ENCODE measurements around the gene DENND2A.
"Not testable (repeated sequence)": the region's sequence is repeated elsewhere in the genome, so short reads cannot be mapped to it uniquely, and the experiment has no call there.

The DENND2A gene

GRCh38 chr7:140541176-140541512, 99.5 kb downstream of the DENND2A start:
- no peak for DNase-seq

GRCh38 chr7:140540136-140540777, 100.4 kb downstream of the DENND2A start:
- DNase-seq, result no peak

DNA sequence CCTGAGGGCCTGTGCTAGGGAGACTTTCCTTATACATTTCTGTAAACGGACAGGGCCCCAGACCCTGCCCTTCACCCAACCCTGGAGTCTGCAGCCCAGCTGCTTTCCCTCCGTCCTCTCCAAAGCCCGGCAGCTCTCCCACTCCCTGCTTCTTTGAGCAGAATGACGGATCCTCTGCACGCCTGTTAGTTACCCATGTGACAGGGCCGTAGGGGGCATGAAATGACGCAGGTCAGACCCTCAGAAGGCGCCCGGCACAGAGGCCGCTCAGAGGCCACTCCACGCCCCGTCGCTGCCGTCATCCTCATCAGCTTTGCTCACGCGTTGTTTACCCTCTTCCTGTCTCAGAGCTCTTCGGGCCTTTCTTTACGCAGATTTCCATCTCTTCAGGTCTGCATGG, 101.2 kb downstream of the DENND2A start:
- DNase-seq, result no peak

DNA sequence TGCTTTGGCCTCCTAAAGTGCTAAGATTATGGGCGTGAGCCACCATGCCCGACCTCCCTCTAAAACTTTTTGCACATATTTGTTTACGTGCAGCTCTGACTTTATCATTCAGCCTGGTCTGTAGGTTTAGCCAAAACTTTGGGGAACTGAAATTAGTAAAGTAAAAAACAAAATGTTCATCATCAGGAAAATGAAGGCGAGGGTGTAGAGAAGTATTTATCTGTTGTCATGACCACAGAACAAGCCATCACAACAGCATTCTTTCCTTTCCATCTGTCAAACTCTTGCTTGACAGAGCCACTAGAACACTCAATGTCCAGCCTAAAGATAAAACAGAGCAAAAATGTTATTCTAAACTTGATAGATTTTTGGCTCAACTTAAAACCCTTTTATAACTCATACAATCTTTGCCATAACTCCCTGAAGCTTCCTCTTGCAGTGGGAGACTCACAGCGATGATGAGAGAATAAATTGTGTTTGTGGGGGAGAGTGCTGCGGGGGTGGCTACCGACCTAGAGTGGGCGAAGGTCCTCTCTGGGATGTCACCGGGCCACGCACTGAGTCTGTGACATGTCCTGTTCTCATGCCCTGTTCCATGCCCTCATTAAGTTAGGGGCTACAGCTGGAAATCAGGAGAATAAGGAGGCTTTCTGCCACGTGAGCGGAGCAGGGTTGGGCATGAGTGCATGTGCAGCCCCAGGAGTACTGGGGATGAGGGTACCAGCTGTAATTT, 102.7 kb downstream of the DENND2A start:
- no peak for DNase-seq

GRCh38 chr7:140534743-140535142, 105.9 kb downstream of the DENND2A start:
- DNase-seq, result no peak

GRCh38 chr7:140533394-140533872, 107.2 kb downstream of the DENND2A start:
- no peak for DNase-seq

- DNase-seq, result not testable (repeated sequence)
Measured at GRCh38 chr7:140529428-140529827, 111.2 kb downstream of the DENND2A start.

- no peak for DNase-seq
Measured at GRCh38 chr7:140526787-140527664, 113.6 kb downstream of the DENND2A start.

- DNase-seq, result no peak
Measured at GRCh38 chr7:140526214-140526613, 114.4 kb downstream of the DENND2A start.

DNA sequence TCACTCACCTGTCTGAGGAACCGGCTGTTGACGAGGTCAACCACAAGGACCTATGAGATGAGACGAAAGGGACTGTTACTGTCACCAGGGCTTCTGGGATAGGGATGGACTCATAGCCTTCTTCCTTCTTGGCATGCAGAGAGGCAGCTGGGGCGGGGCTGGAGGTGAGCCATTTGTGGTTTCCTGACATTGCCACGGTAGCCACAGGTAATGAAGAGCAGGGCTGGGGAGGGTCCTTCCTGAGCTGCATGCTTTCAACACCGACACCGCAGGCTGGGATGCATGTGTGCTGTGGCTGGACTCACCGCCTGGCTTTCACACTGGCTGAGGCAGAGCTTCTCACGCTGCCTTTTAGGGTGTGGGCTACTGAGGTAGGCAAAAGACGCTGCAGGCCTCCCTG, 114.9 kb downstream of the DENND2A start:
- peak in 1 of 2 donors; percentile 5 for DNase-seq

DNA sequence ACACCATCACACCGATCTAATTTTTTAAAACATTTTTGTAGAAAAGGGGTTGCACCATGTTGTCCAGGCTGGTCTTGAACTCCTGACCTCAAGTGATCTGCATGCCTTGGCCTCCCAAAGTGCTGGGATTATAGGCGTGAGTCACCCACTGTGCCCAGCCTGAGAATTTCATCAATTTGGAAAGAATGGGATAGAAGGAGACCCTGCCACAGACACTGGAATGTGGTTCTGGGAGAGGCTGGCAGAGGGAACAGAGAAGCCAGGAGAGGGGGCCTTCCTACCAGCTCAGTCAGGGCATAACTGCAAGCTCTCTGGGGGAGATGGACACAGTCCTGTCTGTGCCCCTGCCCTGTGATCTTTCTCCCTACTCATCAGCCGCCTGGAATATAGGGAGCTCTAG, 119.2 kb downstream of the DENND2A start:
- DNase-seq, result no peak

- no peak for DNase-seq
Measured at GRCh38 chr7:140519007-140519399, 121.6 kb downstream of the DENND2A start.

DNA sequence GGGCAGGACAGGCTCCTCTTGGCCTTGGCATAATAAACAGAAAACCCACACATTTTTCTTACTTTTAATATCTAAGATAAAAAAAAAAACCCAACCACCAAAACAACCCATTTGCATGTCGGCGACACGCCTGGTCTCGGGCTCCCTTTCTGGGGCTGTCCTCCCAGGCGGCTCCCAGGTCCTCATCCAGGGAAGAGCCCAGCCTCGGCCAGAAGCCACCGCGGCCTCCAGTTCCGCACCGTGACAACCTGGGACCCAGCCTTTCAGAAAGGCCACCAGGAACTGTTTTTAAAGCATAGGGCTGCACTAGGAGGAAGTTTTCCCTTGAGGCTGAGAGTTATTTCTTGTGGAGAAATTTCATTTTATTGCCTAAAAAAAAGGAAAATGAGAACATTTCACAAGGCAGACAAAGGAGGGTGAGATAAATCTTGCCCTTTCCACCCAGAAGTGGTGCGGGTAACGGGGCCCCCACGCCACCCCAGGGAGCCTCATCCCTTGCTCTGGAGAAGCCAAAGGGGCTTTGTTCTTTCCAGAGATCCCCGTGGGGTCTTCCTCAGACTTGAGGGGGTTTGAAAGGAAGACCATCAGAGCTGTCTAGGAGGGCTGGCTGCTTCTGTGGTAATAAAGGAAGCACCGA, 122.1 kb downstream of the DENND2A start:
- DNase-seq, result no peak

DNA sequence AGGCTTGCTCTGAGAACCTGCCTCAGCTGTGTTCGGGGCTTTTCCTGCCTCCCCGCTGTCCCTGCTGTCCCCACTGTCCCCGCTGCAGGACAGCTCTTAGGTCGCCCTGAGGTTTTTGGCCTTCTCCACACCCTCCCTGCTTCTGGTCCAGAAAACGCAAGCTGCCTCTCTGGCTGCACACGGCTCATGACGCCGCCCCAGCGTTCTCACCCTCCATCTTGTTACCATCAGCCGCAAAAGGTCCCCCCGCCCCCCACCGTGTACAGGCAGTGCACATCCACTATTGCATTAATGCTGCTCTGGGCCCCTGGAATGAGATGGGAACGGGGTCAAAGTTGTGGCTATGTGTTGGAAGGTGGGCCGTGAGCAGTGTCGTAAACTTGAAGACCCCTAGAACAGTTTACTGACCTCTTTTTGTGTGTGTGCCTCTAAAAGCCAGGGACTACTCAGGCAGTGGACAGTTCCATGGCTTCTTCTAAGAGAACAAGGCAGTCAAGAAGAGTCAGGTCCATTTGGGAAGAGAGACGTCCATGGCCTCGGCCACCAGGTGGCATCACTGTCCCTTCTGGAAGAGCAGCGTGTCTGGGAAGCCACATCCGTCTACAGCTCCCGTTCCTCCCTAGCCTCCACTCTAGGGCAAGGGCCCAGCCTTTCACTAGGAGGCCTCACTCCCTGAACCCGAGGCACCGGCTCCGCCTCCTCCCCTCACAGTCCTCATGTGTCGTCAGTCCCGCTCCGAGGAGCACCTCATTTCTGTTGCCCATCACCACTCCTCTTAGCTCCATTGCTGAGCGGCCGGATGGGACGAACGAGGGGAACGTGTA, 122.9 kb downstream of the DENND2A start:
- DNase-seq, result peak; percentile 59 to 62

GRCh38 chr7:140512317-140513000, 128.2 kb downstream of the DENND2A start:
- DNase-seq, result no peak

DNA sequence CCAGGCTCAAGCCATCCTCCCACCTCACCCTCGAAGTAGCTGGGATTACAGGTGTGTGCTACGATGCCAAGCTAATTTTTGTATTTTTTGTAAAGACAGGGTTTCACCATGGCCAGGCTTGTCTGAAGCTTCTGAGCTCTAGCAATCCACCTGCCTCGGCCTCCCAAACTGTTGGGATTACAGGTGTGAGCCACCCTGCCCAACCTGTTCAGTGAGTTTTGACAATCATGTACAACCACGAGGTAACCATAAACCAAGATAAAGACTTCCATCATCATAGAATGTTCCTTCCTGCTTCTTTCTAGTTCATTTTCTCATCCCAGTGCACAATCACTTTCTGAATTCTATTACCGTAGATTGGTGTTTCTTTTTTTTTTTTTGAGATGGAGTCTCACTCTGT, 130.8 kb downstream of the DENND2A start:
- no peak for DNase-seq

GRCh38 chr7:140507556-140507955, 133.1 kb downstream of the DENND2A start:
- DNase-seq, result not testable (repeated sequence)

- DNase-seq, result no peak
Measured at GRCh38 chr7:140506788-140507464, 133.7 kb downstream of the DENND2A start.

DNA sequence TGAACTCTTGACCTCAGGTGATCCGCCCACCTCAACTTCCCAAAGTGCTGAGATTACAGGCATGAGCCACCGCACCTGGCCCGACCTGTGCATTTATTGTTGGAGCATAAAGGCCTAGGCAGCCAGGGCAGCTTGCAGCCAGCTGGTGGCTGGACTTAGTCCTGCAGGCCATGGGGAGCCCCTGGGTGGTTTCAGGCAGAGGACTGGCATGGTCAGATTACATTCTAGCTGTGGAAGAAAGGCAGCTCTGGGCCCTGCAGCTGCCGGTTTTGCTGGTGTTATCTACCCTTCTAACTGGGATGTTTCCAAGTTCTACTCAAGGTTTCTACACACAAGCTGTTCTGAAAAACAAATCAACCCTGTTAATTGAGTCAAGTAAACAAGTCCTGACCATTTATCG, 138.6 kb downstream of the DENND2A start:
- DNase-seq, result no peak

DNA sequence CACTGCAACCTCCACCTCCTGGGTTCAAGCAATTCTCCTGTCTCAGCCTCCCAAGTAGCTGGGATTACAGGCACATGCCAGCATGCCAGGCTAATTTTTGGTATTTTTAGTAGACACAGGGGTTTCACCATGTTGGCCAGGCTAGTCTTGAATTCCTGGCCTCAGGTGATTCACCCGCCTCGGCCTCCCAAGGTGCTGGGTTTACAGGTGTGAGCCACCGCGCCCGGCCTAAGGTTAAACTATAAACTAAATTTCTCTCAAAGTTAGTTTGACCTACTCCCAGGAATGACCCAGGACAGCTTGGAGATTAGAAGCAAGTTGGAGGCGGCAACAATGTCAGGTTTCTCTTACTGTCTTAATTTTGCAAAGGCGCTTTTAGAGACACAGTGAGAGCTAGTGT, 142.8 kb downstream of the DENND2A start:
- not testable (repeated sequence) for DNase-seq

GRCh38 chr7:140497241-140497769, 143.3 kb downstream of the DENND2A start:
- DNase-seq, result no peak
